ENCODE measurements around the gene CCNYL1.
A peak's percentile ranks its signal among the peaks of the same experiment; 100 is the strongest.

- TF ChIP-seq, protein P1, sequence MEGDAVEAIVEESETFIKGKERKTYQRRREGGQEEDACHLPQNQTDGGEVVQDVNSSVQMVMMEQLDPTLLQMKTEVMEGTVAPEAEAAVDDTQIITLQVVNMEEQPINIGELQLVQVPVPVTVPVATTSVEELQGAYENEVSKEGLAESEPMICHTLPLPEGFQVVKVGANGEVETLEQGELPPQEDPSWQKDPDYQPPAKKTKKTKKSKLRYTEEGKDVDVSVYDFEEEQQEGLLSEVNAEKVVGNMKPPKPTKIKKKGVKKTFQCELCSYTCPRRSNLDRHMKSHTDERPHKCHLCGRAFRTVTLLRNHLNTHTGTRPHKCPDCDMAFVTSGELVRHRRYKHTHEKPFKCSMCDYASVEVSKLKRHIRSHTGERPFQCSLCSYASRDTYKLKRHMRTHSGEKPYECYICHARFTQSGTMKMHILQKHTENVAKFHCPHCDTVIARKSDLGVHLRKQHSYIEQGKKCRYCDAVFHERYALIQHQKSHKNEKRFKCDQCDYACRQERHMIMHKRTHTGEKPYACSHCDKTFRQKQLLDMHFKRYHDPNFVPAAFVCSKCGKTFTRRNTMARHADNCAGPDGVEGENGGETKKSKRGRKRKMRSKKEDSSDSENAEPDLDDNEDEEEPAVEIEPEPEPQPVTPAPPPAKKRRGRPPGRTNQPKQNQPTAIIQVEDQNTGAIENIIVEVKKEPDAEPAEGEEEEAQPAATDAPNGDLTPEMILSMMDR (conservative IDR thresholded peaks at IDR 0.05 in 1 of 2, IDR thresholded peaks at IDR 0.05 in 1 of 2; ENCODE audit: low read depth in 1 of 2, low read length in 2 of 2): peak; percentile 11 to 25
- TF ChIP-seq EZH2 (IDR thresholded peaks at IDR 0.05; ENCODE audit: low read length, missing control alignments): no peak
Observed at GRCh38 chr2:207692206-207693065, 19.0 kb upstream of the CCNYL1 start.

All from fibroblast of lung (primary cell).